Liver (tissue), 9 donors: ENCODE data around the gene ATR. TPM values are rescaled to one million over a fixed set of nuclear protein-coding genes. Genes with fewer than 3 reads are reported as not detected.

Experiments used
- DNase-seq: peaks from one replicate; pipeline ENCODE4 v3.0.0-alpha.2; 2017; ENCODE audit warnings: low spot score
- H3K27ac ChIP-seq, 2 donors: one replicate each; pipeline ENCODE4 v1.7.0; 2013; ENCODE audit warnings: inconsistent platforms in 2 of 2, low read length in 2 of 2, control low read depth in 1 of 2, low read depth in 1 of 2, mild to moderate bottlenecking in 1 of 2
- H3K27me3 ChIP-seq, 4 donors: one replicate each; pipeline versions ENCODE4 v1.6.1 to v1.7.0; 2013; ENCODE audit warnings: low read length in 3 of 4, inconsistent platforms in 1 of 4, mild to moderate bottlenecking in 1 of 4, moderate library complexity in 1 of 4; ENCODE audit not compliant: control insufficient read depth in 4 of 4, insufficient read depth in 4 of 4
- H3K36me3 ChIP-seq, 4 donors: one replicate each; pipeline versions ENCODE4 v1.6.1 to v1.7.0; 2013; ENCODE audit warnings: low read length in 3 of 4, mild to moderate bottlenecking in 3 of 4, low read depth in 1 of 4, moderate library complexity in 1 of 4; ENCODE audit not compliant: control insufficient read depth in 4 of 4, insufficient read depth in 3 of 4
- H3K4me1 ChIP-seq, 4 donors: one replicate each; pipeline versions ENCODE4 v1.6.1 to v1.7.0; 2013; ENCODE audit warnings: low read length in 3 of 4, mild to moderate bottlenecking in 3 of 4, moderate library complexity in 1 of 4; ENCODE audit not compliant: control insufficient read depth in 4 of 4, insufficient read depth in 4 of 4
- H3K4me3 ChIP-seq, 3 donors: one replicate each; pipeline versions ENCODE4 v1.6.1 to v1.7.0; 2013; ENCODE audit warnings: low read length in 3 of 3, control low read depth in 1 of 3, low read depth in 1 of 3, mild to moderate bottlenecking in 1 of 3
- H3K9ac ChIP-seq, 2 donors: one replicate each; pipeline ENCODE4 v1.7.0; 2013; ENCODE audit warnings: low read length in 2 of 2, mild to moderate bottlenecking in 2 of 2, moderate library complexity in 2 of 2, control low read depth in 1 of 2, low read depth in 1 of 2
- H3K9me3 ChIP-seq, 4 donors: one replicate each; pipeline versions ENCODE4 v1.6.1 to v1.7.0; 2013; ENCODE audit warnings: low read length in 3 of 4; ENCODE audit not compliant: control insufficient read depth in 4 of 4
- CTCF ChIP-seq: fragments of 150-350 bp; IDR thresholded peaks from 2 replicates; pipeline ENCODE4 v1.5.1; 2017; ENCODE audit warnings: improper control_type of control experiment, low read depth, low read length; ENCODE audit not compliant: missing input control
- EGR1 ChIP-seq, 2 donors: IDR thresholded peaks; 2 replicates each; pipeline ENCODE4 v1.6.1; 2016 to 2018; ENCODE audit warnings: antibody characterized with exemption in 2 of 2, low read depth in 2 of 2
- FOXA1 ChIP-seq: IDR thresholded peaks from 2 replicates; pipeline ENCODE4 v1.6.1; 2016; ENCODE audit warnings: antibody characterized with exemption
- FOXA2 ChIP-seq: IDR thresholded peaks from 2 replicates; pipeline ENCODE4 v1.6.1; 2016; ENCODE audit warnings: antibody characterized with exemption
- GABPA ChIP-seq, 2 donors: IDR thresholded peaks in 1 of 2; conservative IDR thresholded peaks in 1 of 2; 2 replicates each; pipeline ENCODE4 v1.6.1; 2016; ENCODE audit warnings: antibody characterized with exemption in 2 of 2, mild to moderate bottlenecking in 1 of 2, moderate library complexity in 1 of 2
- HNF4A ChIP-seq, 2 donors: conservative IDR thresholded peaks; 2 replicates each; pipeline ENCODE4 v1.6.1; 2016; ENCODE audit warnings: antibody characterized with exemption in 2 of 2, mild to moderate bottlenecking in 2 of 2
- HNF4G ChIP-seq: IDR thresholded peaks from 2 replicates; pipeline ENCODE4 v1.6.1; 2016; ENCODE audit warnings: antibody characterized with exemption
- JUND ChIP-seq, 2 donors: IDR thresholded peaks; 2 replicates each; pipeline ENCODE4 v1.6.1; 2016; ENCODE audit warnings: antibody characterized with exemption in 2 of 2
- MAX ChIP-seq: IDR thresholded peaks from 2 replicates; pipeline ENCODE4 v1.6.1; 2016; ENCODE audit warnings: antibody characterized with exemption
- NR2F2 ChIP-seq: IDR thresholded peaks from 2 replicates; pipeline ENCODE4 v1.6.1; 2016; ENCODE audit warnings: antibody characterized with exemption
- RAD21 ChIP-seq, 2 donors: IDR thresholded peaks; 2 replicates each; pipeline ENCODE4 v1.6.1; 2016; ENCODE audit warnings: antibody characterized with exemption in 2 of 2, mild to moderate bottlenecking in 2 of 2
- RXRA ChIP-seq, 2 donors: IDR thresholded peaks; 2 replicates each; pipeline ENCODE4 v1.6.1; 2017 to 2018; ENCODE audit warnings: antibody characterized with exemption in 2 of 2, mild to moderate bottlenecking in 1 of 2
- SP1 ChIP-seq: IDR thresholded peaks from 2 replicates; pipeline ENCODE4 v1.6.1; 2018; ENCODE audit warnings: antibody characterized with exemption, mild to moderate bottlenecking
- TAF1 ChIP-seq: conservative IDR thresholded peaks from 2 replicates; pipeline ENCODE4 v1.6.1; 2016; ENCODE audit warnings: antibody characterized with exemption, mild to moderate bottlenecking
- YY1 ChIP-seq: IDR thresholded peaks from 2 replicates; pipeline ENCODE4 v1.6.1; 2016; ENCODE audit warnings: antibody characterized with exemption, mild to moderate bottlenecking
- WGBS: extraction: QIAGEN DNeasy Blood & Tissue Kit; methylation state at CpG from one replicate; pipeline ENCODE4 v1.1.7; 2013; 5-methylcytosine and 5-hydroxymethylcytosine counted together
- polyA plus RNA-seq, 2 donors: library from polyadenylated mRNA; stranded (reverse) in 1 of 2; unstranded in 1 of 2; fragments of 200-250 nt in 1 of 2; fragments of >200 nt in 1 of 2; fragmentation: Nextera tagmentation in 1 of 2; extraction: Ambion mirVana in 1 of 2; gene quantifications; one replicate each; pipeline versions ENCODE4 v1.2.1 to v1.2.3, GENCODE V29; 2013 to 2015
- total RNA-seq, 2 donors: library from RNA; depleted of rRNA; stranded (reverse); fragments of >200 nt; gene quantifications; one replicate each; pipeline ENCODE4 v1.2.3, GENCODE V29; 2014
- TF ChIP-seq, protein P1 (sequence below): IDR thresholded peaks from 2 replicates; pipeline ENCODE4 v1.6.1; 2016; ENCODE audit warnings: antibody characterized with exemption
- TF ChIP-seq, protein P2 (sequence below): IDR thresholded peaks from 2 replicates; pipeline ENCODE4 v1.6.1; 2016; ENCODE audit warnings: antibody characterized with exemption
- TF ChIP-seq, protein P3 (sequence below): IDR thresholded peaks from 2 replicates; pipeline ENCODE4 v1.6.1; 2016; ENCODE audit warnings: antibody characterized with exemption, mild to moderate bottlenecking
- donor health status: healthy.
- donor health status: healthy.
- donor health status: healthy.
- donor health status: healthy.
- donor health status: healthy.

ATR gene
- total and polyA plus RNA-seq, 4 donors: 5.0 to 21.5 (median 12.1) TPM

GRCh38 chr3:142596726-142597088, 18.2 kb upstream of the ATR start:
- WGBS: 8% methylated on average over 5 of the region's 5 CpGs
- Histone ChIP-seq H3K27ac (peak overlapping the region; percentile 86 to 96), H3K27me3 (no peaks in the 10 kb centered on the region), H3K4me3 (peak overlapping the region; percentile 77 to 90 (median 85)), H3K9me3 (no peaks in the 10 kb centered on the region), H3K36me3 (no peaks in the 10 kb centered on the region), H3K4me1 (peaks cover 4 to 20% (median 15%) of the 10 kb centered on the region in 4 donors), H3K9ac (peak overlapping the region; percentile 7 to 80)
- DNase-seq: no peak
- no peak for TF ChIP-seq CTCF
- TF ChIP-seq FOXA2: peak; percentile 25

- Histone ChIP-seq H3K27me3 (no peaks in the 10 kb centered on the region), H3K4me3 (peak within 1 kb of the TSS; percentile 77 to 90 (median 85)), H3K9me3 (no peaks in the 10 kb centered on the region), H3K27ac (peak within 1 kb of the TSS; percentile 86 to 96), H3K36me3 (no peaks in the 10 kb centered on the region), H3K4me1 (peaks cover 4 to 20% (median 15%) of the 10 kb centered on the region in 4 donors), H3K9ac (peak within 1 kb of the TSS; percentile 73 to 97)
- WGBS: under 1% methylated on average over 56 of the region's 56 CpGs
- peak; percentile 96 for DNase-seq
- TF ChIP-seq, protein P1, sequence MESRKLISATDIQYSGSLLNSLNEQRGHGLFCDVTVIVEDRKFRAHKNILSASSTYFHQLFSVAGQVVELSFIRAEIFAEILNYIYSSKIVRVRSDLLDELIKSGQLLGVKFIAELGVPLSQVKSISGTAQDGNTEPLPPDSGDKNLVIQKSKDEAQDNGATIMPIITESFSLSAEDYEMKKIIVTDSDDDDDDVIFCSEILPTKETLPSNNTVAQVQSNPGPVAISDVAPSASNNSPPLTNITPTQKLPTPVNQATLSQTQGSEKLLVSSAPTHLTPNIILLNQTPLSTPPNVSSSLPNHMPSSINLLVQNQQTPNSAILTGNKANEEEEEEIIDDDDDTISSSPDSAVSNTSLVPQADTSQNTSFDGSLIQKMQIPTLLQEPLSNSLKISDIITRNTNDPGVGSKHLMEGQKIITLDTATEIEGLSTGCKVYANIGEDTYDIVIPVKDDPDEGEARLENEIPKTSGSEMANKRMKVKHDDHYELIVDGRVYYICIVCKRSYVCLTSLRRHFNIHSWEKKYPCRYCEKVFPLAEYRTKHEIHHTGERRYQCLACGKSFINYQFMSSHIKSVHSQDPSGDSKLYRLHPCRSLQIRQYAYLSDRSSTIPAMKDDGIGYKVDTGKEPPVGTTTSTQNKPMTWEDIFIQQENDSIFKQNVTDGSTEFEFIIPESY: no peak
- TF ChIP-seq FOXA2: no peak
- TF ChIP-seq TAF1: peak; percentile 74
- peak; percentile 50 for TF ChIP-seq MAX
- peak; percentile 38 for TF ChIP-seq FOXA1
- TF ChIP-seq CTCF: no peak
- TF ChIP-seq GABPA (IDR thresholded peaks at IDR 0.05 in 1 of 2, conservative IDR thresholded peaks at IDR 0.05 in 1 of 2): peak; percentile 15 to 70
- peak; percentile 66 to 79 for TF ChIP-seq RXRA (IDR thresholded peaks at IDR 0.05)
- TF ChIP-seq HNF4A (conservative IDR thresholded peaks at IDR 0.05): peak; percentile 25 to 67
- peak; percentile 93 for TF ChIP-seq YY1
- TF ChIP-seq, protein P2, sequence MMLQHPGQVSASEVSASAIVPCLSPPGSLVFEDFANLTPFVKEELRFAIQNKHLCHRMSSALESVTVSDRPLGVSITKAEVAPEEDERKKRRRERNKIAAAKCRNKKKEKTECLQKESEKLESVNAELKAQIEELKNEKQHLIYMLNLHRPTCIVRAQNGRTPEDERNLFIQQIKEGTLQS: peak; percentile 25
- TF ChIP-seq HNF4G: no peak
- peak; percentile 51 to 59 for TF ChIP-seq RAD21 (IDR thresholded peaks at IDR 0.05)
- no peak for TF ChIP-seq NR2F2
- TF ChIP-seq SP1: peak; percentile 84
- TF ChIP-seq JUND (IDR thresholded peaks at IDR 0.05): peak in 1 of 2 donors; percentile 35
- peak in 1 of 2 donors; percentile 52 for TF ChIP-seq EGR1 (IDR thresholded peaks at IDR 0.05; ENCODE audit: low read depth in 2 of 2)
- TF ChIP-seq, protein P3, sequence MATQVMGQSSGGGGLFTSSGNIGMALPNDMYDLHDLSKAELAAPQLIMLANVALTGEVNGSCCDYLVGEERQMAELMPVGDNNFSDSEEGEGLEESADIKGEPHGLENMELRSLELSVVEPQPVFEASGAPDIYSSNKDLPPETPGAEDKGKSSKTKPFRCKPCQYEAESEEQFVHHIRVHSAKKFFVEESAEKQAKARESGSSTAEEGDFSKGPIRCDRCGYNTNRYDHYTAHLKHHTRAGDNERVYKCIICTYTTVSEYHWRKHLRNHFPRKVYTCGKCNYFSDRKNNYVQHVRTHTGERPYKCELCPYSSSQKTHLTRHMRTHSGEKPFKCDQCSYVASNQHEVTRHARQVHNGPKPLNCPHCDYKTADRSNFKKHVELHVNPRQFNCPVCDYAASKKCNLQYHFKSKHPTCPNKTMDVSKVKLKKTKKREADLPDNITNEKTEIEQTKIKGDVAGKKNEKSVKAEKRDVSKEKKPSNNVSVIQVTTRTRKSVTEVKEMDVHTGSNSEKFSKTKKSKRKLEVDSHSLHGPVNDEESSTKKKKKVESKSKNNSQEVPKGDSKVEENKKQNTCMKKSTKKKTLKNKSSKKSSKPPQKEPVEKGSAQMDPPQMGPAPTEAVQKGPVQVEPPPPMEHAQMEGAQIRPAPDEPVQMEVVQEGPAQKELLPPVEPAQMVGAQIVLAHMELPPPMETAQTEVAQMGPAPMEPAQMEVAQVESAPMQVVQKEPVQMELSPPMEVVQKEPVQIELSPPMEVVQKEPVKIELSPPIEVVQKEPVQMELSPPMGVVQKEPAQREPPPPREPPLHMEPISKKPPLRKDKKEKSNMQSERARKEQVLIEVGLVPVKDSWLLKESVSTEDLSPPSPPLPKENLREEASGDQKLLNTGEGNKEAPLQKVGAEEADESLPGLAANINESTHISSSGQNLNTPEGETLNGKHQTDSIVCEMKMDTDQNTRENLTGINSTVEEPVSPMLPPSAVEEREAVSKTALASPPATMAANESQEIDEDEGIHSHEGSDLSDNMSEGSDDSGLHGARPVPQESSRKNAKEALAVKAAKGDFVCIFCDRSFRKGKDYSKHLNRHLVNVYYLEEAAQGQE: peak; percentile 73
Observed at GRCh38 chr3:142595951-142596725, 17.6 kb upstream of the ATR start, which contains the start of gene PLS1. Gene PLS1, plus strand, starts transcription at chr3:142596393. Its CDS starts 67,845 bp downstream, at chr3:142664238.
